PC-9 (cell line): Measurements from ENCODE around the gene PPP2R5C. TPM values are rescaled to one million over a fixed set of nuclear protein-coding genes. Genes with fewer than 3 reads are reported as not detected.

ENCODE experiments used
- BruUV-seq: library from RNA; stranded (reverse); fragments of 400-500 nt; replicated peaks from 2 replicates; lab custom pipeline; 2021; lab: Mats Ljungman, UMichigan
- CTCF ChIA-PET: fragments of 300-600 bp; sonication (Branson Sonifier 250); formaldehyde crosslinking; loops from one replicate; lab custom pipeline; 2022; ENCODE audit warnings: antibody characterized with exemption; lab: Charles Lee
- POLR2A ChIA-PET: fragments of 300-600 bp; sonication (Branson Sonifier 250); formaldehyde crosslinking; loops from one replicate; lab custom pipeline; 2022; ENCODE audit warnings: antibody characterized with exemption; ENCODE audit not compliant: unreplicated experiment; lab: Charles Lee
- DNase-seq, 2 experiments: peaks; one replicate each; pipeline versions ENCODE4 v3.0.0 to v3.0.0-alpha.2; 2015 to 2022; ENCODE audit warnings: mixed read lengths in 1 of 2
- H2AFZ ChIP-seq: fragments of 200-600 bp; sonication (generic); 2 replicates; pipeline ENCODE4 v1.8.1; 2017; ENCODE audit warnings: antibody characterized with exemption
- H3F3A ChIP-seq: fragments of 200-600 bp; sonication (generic); 2 replicates; pipeline ENCODE4 v1.8.1; 2017; ENCODE audit warnings: antibody characterized with exemption, mild to moderate bottlenecking, low read depth; ENCODE audit not compliant: insufficient read depth
- H3K27ac ChIP-seq: fragments of 200-600 bp; sonication (generic); 2 replicates; pipeline ENCODE4 v1.6.1; 2016; ENCODE audit warnings: mixed run types
- H3K27me3 ChIP-seq: fragments of 200-600 bp; sonication (generic); 2 replicates; pipeline ENCODE4 v1.6.1; 2016; ENCODE audit warnings: low read depth, mixed run types; ENCODE audit not compliant: insufficient read depth
- H3K36me3 ChIP-seq: fragments of 200-600 bp; sonication (generic); 2 replicates; pipeline ENCODE4 v1.6.1; 2016; ENCODE audit warnings: low read depth, mixed run types
- H3K4me1 ChIP-seq: fragments of 200-600 bp; sonication (generic); replicated peaks from 2 replicates; pipeline ENCODE4 v1.6.1; 2016; ENCODE audit warnings: mixed run types; ENCODE audit not compliant: insufficient read depth
- H3K4me2 ChIP-seq: fragments of 200-600 bp; sonication (generic); 2 replicates; pipeline ENCODE4 v1.6.1; 2017; ENCODE audit warnings: mixed run types
- H3K4me3 ChIP-seq: fragments of 200-600 bp; sonication (generic); 2 replicates; pipeline ENCODE4 v1.6.1; 2016; ENCODE audit warnings: mixed run types
- H3K79me2 ChIP-seq: fragments of 200-600 bp; sonication (generic); 2 replicates; pipeline ENCODE4 v1.6.1; 2017; ENCODE audit warnings: low read depth, mixed run types
- H3K9me2 ChIP-seq: fragments of 200-600 bp; sonication (generic); 2 replicates; pipeline ENCODE4 v1.8.1; 2017; ENCODE audit warnings: mild to moderate bottlenecking; ENCODE audit not compliant: insufficient read depth
- H3K9me3 ChIP-seq: fragments of 200-600 bp; sonication (generic); 2 replicates; pipeline ENCODE4 v1.8.1; 2016; ENCODE audit warnings: low read depth; ENCODE audit not compliant: insufficient read depth
- H4K20me1 ChIP-seq: fragments of 200-600 bp; sonication (generic); 2 replicates; pipeline ENCODE4 v1.8.1; 2017; ENCODE audit not compliant: insufficient read depth
- EZH2 ChIP-seq: fragments of 200-600 bp; sonication (generic); IDR thresholded peaks from 2 replicates; pipeline ENCODE4 v1.8.0; 2017; ENCODE audit warnings: antibody characterized with exemption, low read depth
- intact Hi-C: fragments of 100-400 bp; cut with micrococcal nuclease; formaldehyde crosslinking; loops from one replicate; pipeline ENCODE4 v1.10.0; 2022; ENCODE audit not compliant: unreplicated experiment
- total RNA-seq: library from RNA; stranded (reverse); gene quantifications from 2 replicates; pipeline ENCODE4 v1.2.3, GENCODE V29; 2021
- TF ChIP-seq, protein P1 (sequence below): fragments of 200-600 bp; sonication (generic); conservative IDR thresholded peaks from 2 replicates; pipeline ENCODE4 v1.6.1; 2017; ENCODE audit warnings: mixed run types, antibody characterized with exemption, mild to moderate bottlenecking, moderate library complexity

The PPP2R5C gene
- total RNA-seq, 1 experiment from 2014 or later: 401 TPM

GRCh38 chr14:101875041-101875726 is 113.7 kb downstream of the PPP2R5C start:
- H3K27ac ChIP-seq: no peak overlapping the region
- H3K4me2 ChIP-seq: no peak overlapping the region
- no peak overlapping the region for H3K4me3 ChIP-seq
- peaks cover 66% of the 10 kb centered on the region for H3K79me2 ChIP-seq
- H4K20me1 ChIP-seq: peaks cover 64% of the 10 kb centered on the region
- no peaks in the 10 kb centered on the region for H3K9me3 ChIP-seq
- POLR2A ChIA-PET: interaction anchor here (0.7 kb wide), 1 partner anchor 83 kb away, joined by 3 read pairs; no protein-coding TSS in a partner anchor
- CTCF ChIA-PET: no interaction called here
- H3F3A ChIP-seq: no peaks in the 10 kb centered on the region
- intact Hi-C loops: no loop called here
- no peak overlapping the region for H2AFZ ChIP-seq
- DNase-seq: no peak
- no peaks in the 10 kb centered on the region for H3K9me2 ChIP-seq
- H3K27me3 ChIP-seq: no peaks in the 10 kb centered on the region
- no peaks in the 10 kb centered on the region for H3K36me3 ChIP-seq
- BruUV-seq: no TSS peak
- no peak for TF ChIP-seq EZH2
- TF ChIP-seq, protein P1, sequence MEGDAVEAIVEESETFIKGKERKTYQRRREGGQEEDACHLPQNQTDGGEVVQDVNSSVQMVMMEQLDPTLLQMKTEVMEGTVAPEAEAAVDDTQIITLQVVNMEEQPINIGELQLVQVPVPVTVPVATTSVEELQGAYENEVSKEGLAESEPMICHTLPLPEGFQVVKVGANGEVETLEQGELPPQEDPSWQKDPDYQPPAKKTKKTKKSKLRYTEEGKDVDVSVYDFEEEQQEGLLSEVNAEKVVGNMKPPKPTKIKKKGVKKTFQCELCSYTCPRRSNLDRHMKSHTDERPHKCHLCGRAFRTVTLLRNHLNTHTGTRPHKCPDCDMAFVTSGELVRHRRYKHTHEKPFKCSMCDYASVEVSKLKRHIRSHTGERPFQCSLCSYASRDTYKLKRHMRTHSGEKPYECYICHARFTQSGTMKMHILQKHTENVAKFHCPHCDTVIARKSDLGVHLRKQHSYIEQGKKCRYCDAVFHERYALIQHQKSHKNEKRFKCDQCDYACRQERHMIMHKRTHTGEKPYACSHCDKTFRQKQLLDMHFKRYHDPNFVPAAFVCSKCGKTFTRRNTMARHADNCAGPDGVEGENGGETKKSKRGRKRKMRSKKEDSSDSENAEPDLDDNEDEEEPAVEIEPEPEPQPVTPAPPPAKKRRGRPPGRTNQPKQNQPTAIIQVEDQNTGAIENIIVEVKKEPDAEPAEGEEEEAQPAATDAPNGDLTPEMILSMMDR: no peak
- H3K4me1 ChIP-seq: no peaks in the 10 kb centered on the region

- H3K27ac ChIP-seq: no peak overlapping the region
- H3K36me3 ChIP-seq: no peaks in the 10 kb centered on the region
- CTCF ChIA-PET: no interaction called here
- H3K9me3 ChIP-seq: no peaks in the 10 kb centered on the region
- peaks cover 58% of the 10 kb centered on the region for H3K79me2 ChIP-seq
- peaks cover 59% of the 10 kb centered on the region for H4K20me1 ChIP-seq
- intact Hi-C loops: no loop called here
- POLR2A ChIA-PET: no interaction called here
- H3K9me2 ChIP-seq: no peaks in the 10 kb centered on the region
- H2AFZ ChIP-seq: no peak overlapping the region
- no peaks in the 10 kb centered on the region for H3K27me3 ChIP-seq
- no peaks in the 10 kb centered on the region for H3F3A ChIP-seq
- DNase-seq: no peak
- BruUV-seq: no TSS peak
- H3K4me2 ChIP-seq: no peak overlapping the region
- no peaks in the 10 kb centered on the region for H3K4me1 ChIP-seq
- H3K4me3 ChIP-seq: no peak overlapping the region
- TF ChIP-seq, protein P1: no peak
- no peak for TF ChIP-seq EZH2
Measured at GRCh38 chr14:101875727-101876554, 114.4 kb downstream of the PPP2R5C start.

GRCh38 chr14:101876555-101876938 is 115.0 kb downstream of the PPP2R5C start:
- Histone ChIP-seq H3K36me3 (0 out of 2 replicates have a peak, but pooled peaks cover 2% of the 10 kb centered on the region), H3K4me1 (no peaks in the 10 kb centered on the region), H3K27ac (no peak overlapping the region), H4K20me1 (peaks cover 55% of the 10 kb centered on the region), H2AFZ (no peak overlapping the region), H3K79me2 (peaks cover 53% of the 10 kb centered on the region), H3K27me3 (no peaks in the 10 kb centered on the region), H3K9me2 (no peaks in the 10 kb centered on the region), H3K4me2 (no peak overlapping the region), H3F3A (no peaks in the 10 kb centered on the region), H3K9me3 (no peaks in the 10 kb centered on the region), H3K4me3 (no peak overlapping the region)
- TF ChIP-seq, protein P1: no peak
- no peak for TF ChIP-seq EZH2
- DNase-seq: no peak
- POLR2A ChIA-PET: no interaction called here
- CTCF ChIA-PET: no interaction called here
- intact Hi-C loops: no loop called here
- BruUV-seq: no TSS peak
